ENCODE data around the gene DSG1. TPM values are rescaled to one million over a fixed set of nuclear protein-coding genes. Genes with fewer than 3 reads are reported as not detected.

DSG1 gene
- total RNA-seq, 1 experiment from 2014 or later: not detected

- H3K23ac ChIP-seq (ENCODE audit: insufficient read length, low read depth, low read length): no peak within 1 kb of the TSS
- no peak for TF ChIP-seq CTCF (conservative IDR thresholded peaks at IDR 0.05)
- H3K9me3 ChIP-seq (ENCODE audit: control insufficient read depth, low read depth, low read length): no peaks in the 10 kb centered on the region
- H3K27ac ChIP-seq (ENCODE audit: insufficient read length, low read depth, low read length): no peak within 1 kb of the TSS
- no peaks in the 10 kb centered on the region for H3K27me3 ChIP-seq (ENCODE audit: insufficient read depth, low read length)
- Mint-ChIP-seq H3K36me3 (ENCODE audit: insufficient read depth in 1 of 3, low read depth in 3 of 3) (no peaks in the 10 kb centered on the region), H3K27ac (no peak within 1 kb of the TSS), H3K9me3 (no peaks in the 10 kb centered on the region), H3K4me1 (peaks cover 2 to 7% of the 10 kb centered on the region in 2 experiments; a peak in 1 of 4 replicates), H3K4me3 (no peak within 1 kb of the TSS), H3K27me3 (ENCODE audit: low read depth) (no peaks in the 10 kb centered on the region)
- no peak within 1 kb of the TSS for H2BK15ac ChIP-seq (ENCODE audit: low read depth, low read length)
- H3K79me1 ChIP-seq (ENCODE audit: insufficient read depth, low read depth, low read length, poor library complexity, severe bottlenecking): no peaks in the 10 kb centered on the region
- H3K9ac ChIP-seq (ENCODE audit: extremely low read depth, insufficient read length, low read length): no peak within 1 kb of the TSS
- no peak within 1 kb of the TSS for H2BK120ac ChIP-seq (ENCODE audit: low read depth, low read length, poor library complexity, severe bottlenecking)
- no peak within 1 kb of the TSS for H3T11ph ChIP-seq (ENCODE audit: low read length)
- no peak within 1 kb of the TSS for H3K56ac ChIP-seq (ENCODE audit: insufficient read length, low read depth, low read length)
- no peak within 1 kb of the TSS for H2BK20ac ChIP-seq (ENCODE audit: low read depth, low read length, poor library complexity, severe bottlenecking)
- no peak within 1 kb of the TSS for H2BK5ac ChIP-seq (ENCODE audit: insufficient read length, low read length)
- H3K4me1 ChIP-seq (ENCODE audit: insufficient read depth, low read length): no peaks in the 10 kb centered on the region
- no peak within 1 kb of the TSS for H3K4me2 ChIP-seq (ENCODE audit: insufficient read depth, insufficient read length, low read length)
- H4K91ac ChIP-seq (ENCODE audit: insufficient read length, low read depth, low read length): no peak within 1 kb of the TSS
- H4K5ac ChIP-seq (ENCODE audit: insufficient read length, low read depth, low read length): no peak within 1 kb of the TSS
- no peaks in the 10 kb centered on the region for H3K23me2 ChIP-seq (ENCODE audit: insufficient read length, low read depth, low read length, poor library complexity, severe bottlenecking)
- no peak within 1 kb of the TSS for H2AFZ ChIP-seq (ENCODE audit: low read length)
- H3K79me2 ChIP-seq (ENCODE audit: insufficient read depth, low read length): no peaks in the 10 kb centered on the region
- no CpG with 5 or more reads among the region's 3 CpGs for WGBS (ENCODE audit: extremely low coverage, insufficient read length, low lambda C conversion rate)
- no peak within 1 kb of the TSS for H3K14ac ChIP-seq (ENCODE audit: insufficient read depth, low read length)
- no peak within 1 kb of the TSS for H2BK12ac ChIP-seq (ENCODE audit: insufficient read length, low read depth, low read length)
- H4K20me1 ChIP-seq (ENCODE audit: control insufficient read depth, insufficient read depth, insufficient read length): no peaks in the 10 kb centered on the region
- H3K18ac ChIP-seq (ENCODE audit: insufficient read length, low read depth, low read length): no peak within 1 kb of the TSS
- DNase-seq: no peak
- H4K8ac ChIP-seq (replicated peaks; ENCODE audit: insufficient read length, low read depth, low read length): no peak within 1 kb of the TSS
- H3K4ac ChIP-seq (ENCODE audit: low read depth, low read length): no peak within 1 kb of the TSS
- H2AK5ac ChIP-seq (ENCODE audit: insufficient read length, low read length): no peak within 1 kb of the TSS
Observed at GRCh38 chr18:31376477-31376876, 58.5 kb downstream of the DSG1 start, which contains the start of gene DSG4. DSG4 (plus strand) TSS chr18:31376777; CDS start chr18:31376912, 135 bp downstream.

Measured in H9 (cell line).